GM12891 (cell line): ENCODE results near the gene ZBTB42.

Experiments
- POLR2A ChIP-seq: IDR thresholded peaks from 2 replicates; pipeline ENCODE4 v1.6.1; 2011; ENCODE audit warnings: low read depth, low read length, control low read depth
- POLR2AphosphoS5 ChIP-seq: IDR thresholded peaks from 2 replicates; pipeline ENCODE4 v1.6.1; 2011; ENCODE audit warnings: low read depth, low read length, control low read depth

DNA sequence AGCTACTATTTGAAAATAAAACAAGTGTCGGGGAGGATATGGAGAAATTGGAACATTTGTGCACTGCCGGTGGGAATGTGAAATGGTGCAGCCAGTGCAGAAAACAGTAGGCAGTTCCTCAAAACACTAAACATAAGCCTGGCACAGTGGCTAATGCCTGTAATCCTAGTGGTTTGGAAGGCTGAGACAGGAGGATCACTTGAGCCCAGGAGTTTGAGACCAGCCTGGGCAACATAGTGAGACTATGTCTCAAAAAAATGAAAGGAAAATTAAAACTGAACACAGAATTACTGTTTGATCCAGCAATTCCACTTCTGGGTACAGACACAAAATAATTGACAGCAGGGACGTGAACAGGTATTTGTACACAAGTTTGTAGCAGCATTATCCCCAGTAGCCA lies 35.4 kb upstream of the ZBTB42 start:
- TF ChIP-seq POLR2A (no peak), POLR2AphosphoS5 (no peak)
